ENCODE results near the gene TMEM143. TPM values are rescaled to one million over a fixed set of nuclear protein-coding genes. Genes with fewer than 3 reads are reported as not detected.

The TMEM143 gene
- polyA plus RNA-seq, 3 donors = 1.7 to 11.9 (median 2.1) TPM

DNA sequence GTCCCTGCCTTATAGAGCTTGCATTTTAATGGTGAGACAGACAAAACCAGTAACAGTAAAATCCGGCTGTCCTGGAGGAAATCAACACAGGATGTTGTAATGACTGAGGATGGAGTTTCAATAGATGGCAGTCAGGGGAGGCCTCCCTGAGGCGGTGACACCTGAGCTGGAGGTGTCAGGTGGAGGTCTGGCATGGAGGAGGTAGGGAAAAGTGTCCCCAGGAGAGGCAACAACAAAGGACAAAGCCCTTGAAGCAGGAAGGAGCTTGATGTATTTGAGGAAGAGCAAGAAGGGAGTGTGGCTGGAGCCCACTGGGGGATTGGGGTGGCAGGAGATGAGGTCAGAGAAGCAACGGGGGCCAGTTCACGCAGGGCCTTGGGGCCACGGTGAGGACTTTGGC lies 37.5 kb upstream of the TMEM143 start:
- H3K4me1 ChIP-seq (ENCODE audit: control insufficient read depth in 1 of 2, insufficient read depth in 2 of 2, low read length in 2 of 2) = peaks cover 32 to 39% of the 10 kb centered on the region in 2 donors
- H3K4me3 Mint-ChIP-seq = no peak overlapping the region
- H3K27me3 ChIP-seq (ENCODE audit: control insufficient read depth in 2 of 2, insufficient read depth in 2 of 2, low read length in 2 of 2) = peaks cover 15 to 18% of the 10 kb centered on the region in 2 donors
- no peaks in the 10 kb centered on the region for H3K36me3 ChIP-seq (replicated peaks in 1 of 2; ENCODE audit: control insufficient read depth in 1 of 2, insufficient read depth in 2 of 2, low read length in 2 of 2)
- H4K20me1 ChIP-seq (ENCODE audit: insufficient read depth, low read length) = no peaks in the 10 kb centered on the region
- no peak overlapping the region for H2AFZ ChIP-seq (ENCODE audit: insufficient read depth, low read depth, low read length, poor library complexity, severe bottlenecking)
- no peak for DNase-seq
- no peak overlapping the region for H3K4me2 ChIP-seq (replicated peaks; ENCODE audit: extremely low read depth, low read length, poor library complexity, severe bottlenecking)
- H3K9me3 Mint-ChIP-seq = peaks cover 2 to 23% (median 13%) of the 10 kb centered on the region in 7 donors
- peaks cover 21 to 24% (median 24%) of the 10 kb centered on the region in 3 donors for H3K27me3 Mint-ChIP-seq (ENCODE audit: low read depth in 3 of 3)
- TF ChIP-seq, protein P1, sequence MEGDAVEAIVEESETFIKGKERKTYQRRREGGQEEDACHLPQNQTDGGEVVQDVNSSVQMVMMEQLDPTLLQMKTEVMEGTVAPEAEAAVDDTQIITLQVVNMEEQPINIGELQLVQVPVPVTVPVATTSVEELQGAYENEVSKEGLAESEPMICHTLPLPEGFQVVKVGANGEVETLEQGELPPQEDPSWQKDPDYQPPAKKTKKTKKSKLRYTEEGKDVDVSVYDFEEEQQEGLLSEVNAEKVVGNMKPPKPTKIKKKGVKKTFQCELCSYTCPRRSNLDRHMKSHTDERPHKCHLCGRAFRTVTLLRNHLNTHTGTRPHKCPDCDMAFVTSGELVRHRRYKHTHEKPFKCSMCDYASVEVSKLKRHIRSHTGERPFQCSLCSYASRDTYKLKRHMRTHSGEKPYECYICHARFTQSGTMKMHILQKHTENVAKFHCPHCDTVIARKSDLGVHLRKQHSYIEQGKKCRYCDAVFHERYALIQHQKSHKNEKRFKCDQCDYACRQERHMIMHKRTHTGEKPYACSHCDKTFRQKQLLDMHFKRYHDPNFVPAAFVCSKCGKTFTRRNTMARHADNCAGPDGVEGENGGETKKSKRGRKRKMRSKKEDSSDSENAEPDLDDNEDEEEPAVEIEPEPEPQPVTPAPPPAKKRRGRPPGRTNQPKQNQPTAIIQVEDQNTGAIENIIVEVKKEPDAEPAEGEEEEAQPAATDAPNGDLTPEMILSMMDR (IDR thresholded peaks at IDR 0.05) = no peak
- no peak overlapping the region for H3K9ac ChIP-seq (ENCODE audit: insufficient read depth, low read length, poor library complexity, severe bottlenecking)
- no peak overlapping the region for H3K27ac ChIP-seq (ENCODE audit: low read depth in 1 of 2, low read length in 2 of 2)
- H3K9me3 ChIP-seq (replicated peaks in 1 of 2; ENCODE audit: control insufficient read depth in 1 of 2, insufficient read depth in 1 of 2, low read length in 2 of 2) = peaks cover 0 to 4% of the 10 kb centered on the region in 2 donors
- peaks cover 41% of the 10 kb centered on the region for H3K4me1 Mint-ChIP-seq
- intact Hi-C loops (cut with micrococcal nuclease) = no loop called here
- no peak overlapping the region for H3K27ac Mint-ChIP-seq
- H3K36me3 Mint-ChIP-seq = peaks cover 0 to 7% of the 10 kb centered on the region in 2 donors
- WGBS (ENCODE audit: insufficient coverage) = 77% methylated on average over 5 of the region's 5 CpGs
- H3K79me2 ChIP-seq (ENCODE audit: insufficient read depth, low read length) = no peaks in the 10 kb centered on the region
- no peak overlapping the region for H3K4me3 ChIP-seq (replicated peaks in 1 of 3; ENCODE audit: low read depth in 2 of 3, low read length in 3 of 3)

DNA sequence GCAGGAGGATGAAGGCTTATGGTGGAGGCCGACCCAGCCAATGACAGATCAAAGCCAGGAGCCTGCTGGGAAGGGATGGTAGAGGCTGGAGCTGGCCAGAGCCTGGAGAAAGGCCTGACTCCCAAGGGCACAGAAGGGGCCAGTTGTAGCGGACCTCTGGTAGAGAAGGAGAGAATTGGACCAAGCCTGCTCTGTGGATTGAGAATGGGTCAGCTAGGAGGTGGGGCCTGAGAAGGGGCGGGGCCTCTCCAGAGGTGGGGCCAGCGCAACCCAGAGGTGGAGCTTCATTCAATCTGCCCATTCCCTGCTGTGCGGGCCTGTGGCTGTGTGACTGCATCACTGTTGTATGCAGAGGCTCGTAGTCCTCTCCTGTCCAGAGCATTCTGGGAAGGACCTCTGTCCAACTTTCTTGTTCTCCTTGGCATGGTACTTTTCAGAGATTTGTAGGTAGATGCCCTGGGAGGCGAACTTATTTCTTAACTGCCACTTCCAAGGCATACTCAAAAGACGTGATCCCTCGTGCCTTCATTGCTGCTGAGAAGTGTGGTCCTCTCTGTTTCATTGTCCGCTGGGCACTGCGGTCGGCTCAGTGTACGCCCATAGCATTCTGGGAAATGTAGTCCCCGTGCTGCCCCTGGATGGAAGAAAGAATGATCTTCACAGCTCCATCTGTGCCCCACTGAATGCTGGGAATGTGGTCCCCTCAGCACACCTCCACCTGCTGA lies 36.4 kb upstream of the TMEM143 start:
- peak overlapping the region; percentile 61 to 73 for H3K4me3 Mint-ChIP-seq
- DNase-seq = no peak
- H3K27me3 ChIP-seq (ENCODE audit: control insufficient read depth in 2 of 2, insufficient read depth in 2 of 2, low read length in 2 of 2) = peaks cover 26 to 29% of the 10 kb centered on the region in 2 donors
- peak overlapping the region; percentile 45 to 93 (median 85) for H3K27ac Mint-ChIP-seq
- intact Hi-C loops (cut with micrococcal nuclease) = no loop called here
- H3K79me2 ChIP-seq (ENCODE audit: insufficient read depth, low read length) = no peaks in the 10 kb centered on the region
- H3K4me3 ChIP-seq (replicated peaks in 1 of 3; ENCODE audit: low read depth in 2 of 3, low read length in 3 of 3) = peak overlapping the region in 1 of 3 experiments; percentile 57
- no peaks in the 10 kb centered on the region for H4K20me1 ChIP-seq (ENCODE audit: insufficient read depth, low read length)
- H3K9me3 ChIP-seq (replicated peaks in 1 of 2; ENCODE audit: control insufficient read depth in 1 of 2, insufficient read depth in 1 of 2, low read length in 2 of 2) = peaks cover 4 to 9% of the 10 kb centered on the region in 2 donors
- peaks cover 32 to 35% (median 34%) of the 10 kb centered on the region in 3 donors for H3K27me3 Mint-ChIP-seq (ENCODE audit: low read depth in 3 of 3)
- no peak overlapping the region for H3K9ac ChIP-seq (ENCODE audit: insufficient read depth, low read length, poor library complexity, severe bottlenecking)
- peaks cover 4 to 30% (median 12%) of the 10 kb centered on the region in 7 donors for H3K9me3 Mint-ChIP-seq
- no peak overlapping the region for H2AFZ ChIP-seq (ENCODE audit: insufficient read depth, low read depth, low read length, poor library complexity, severe bottlenecking)
- peaks cover 32 to 39% of the 10 kb centered on the region in 2 donors for H3K4me1 ChIP-seq (ENCODE audit: control insufficient read depth in 1 of 2, insufficient read depth in 2 of 2, low read length in 2 of 2)
- H3K36me3 ChIP-seq (replicated peaks in 1 of 2; ENCODE audit: control insufficient read depth in 1 of 2, insufficient read depth in 2 of 2, low read length in 2 of 2) = no peaks in the 10 kb centered on the region
- peaks cover 39% of the 10 kb centered on the region for H3K4me1 Mint-ChIP-seq
- TF ChIP-seq, protein P1 (IDR thresholded peaks at IDR 0.05) = no peak
- WGBS (ENCODE audit: insufficient coverage) = 60% methylated on average over 9 of the region's 14 CpGs
- peak overlapping the region; percentile 57 for H3K4me2 ChIP-seq (replicated peaks; ENCODE audit: extremely low read depth, low read length, poor library complexity, severe bottlenecking)
- H3K27ac ChIP-seq (ENCODE audit: low read depth in 1 of 2, low read length in 2 of 2) = peak overlapping the region in 1 of 2 donors; percentile 17
- H3K36me3 Mint-ChIP-seq = peaks cover 0 to 7% of the 10 kb centered on the region in 2 donors

Measured in CD14-positive monocyte (primary cell).